NT2/D1 (cell line): Measurements from ENCODE around the gene CIP2A.

Experiments used
- DNase-seq: peaks from one replicate; pipeline ENCODE4 v3.0.0-alpha.2; 2011; ENCODE audit warnings: low read depth, low spot score
- H3K27me3 ChIP-seq: 2 replicates; pipeline ENCODE4 v1.6.0; 2011; ENCODE audit warnings: mild to moderate bottlenecking; ENCODE audit not compliant: insufficient read length, insufficient read depth
- H3K36me3 ChIP-seq: 2 replicates; pipeline ENCODE4 v1.6.1; 2011; ENCODE audit warnings: mild to moderate bottlenecking, low read length, mixed read lengths; ENCODE audit not compliant: insufficient read depth, insufficient read length
- H3K4me1 ChIP-seq: 2 replicates; pipeline ENCODE4 v1.5.1; 2011; ENCODE audit not compliant: insufficient read depth, insufficient read length
- H3K4me3 ChIP-seq: 2 replicates; pipeline ENCODE4 v1.5.1; 2011; ENCODE audit warnings: low read depth; ENCODE audit not compliant: insufficient read length
- H3K9ac ChIP-seq: 2 replicates; pipeline ENCODE4 v1.6.0; 2011; ENCODE audit warnings: low read depth; ENCODE audit not compliant: insufficient read length
- H3K9me3 ChIP-seq: 2 replicates; pipeline ENCODE4 v1.5.1; 2011; ENCODE audit warnings: mild to moderate bottlenecking, low read length; ENCODE audit not compliant: insufficient read depth
- SUZ12 ChIP-seq: IDR thresholded peaks from 2 replicates; pipeline ENCODE4 v1.6.1; 2011; ENCODE audit not compliant: insufficient read length, insufficient read depth; ENCODE audit errors: extremely low read depth
- YY1 ChIP-seq: IDR thresholded peaks from 2 replicates; pipeline ENCODE4 v1.6.1; 2011; ENCODE audit not compliant: insufficient read length, insufficient read depth
- ZNF274 ChIP-seq: IDR thresholded peaks from 2 replicates; pipeline ENCODE4 v1.6.1; 2011; ENCODE audit warnings: mild to moderate bottlenecking, low read depth, low read length

CIP2A gene

DNA sequence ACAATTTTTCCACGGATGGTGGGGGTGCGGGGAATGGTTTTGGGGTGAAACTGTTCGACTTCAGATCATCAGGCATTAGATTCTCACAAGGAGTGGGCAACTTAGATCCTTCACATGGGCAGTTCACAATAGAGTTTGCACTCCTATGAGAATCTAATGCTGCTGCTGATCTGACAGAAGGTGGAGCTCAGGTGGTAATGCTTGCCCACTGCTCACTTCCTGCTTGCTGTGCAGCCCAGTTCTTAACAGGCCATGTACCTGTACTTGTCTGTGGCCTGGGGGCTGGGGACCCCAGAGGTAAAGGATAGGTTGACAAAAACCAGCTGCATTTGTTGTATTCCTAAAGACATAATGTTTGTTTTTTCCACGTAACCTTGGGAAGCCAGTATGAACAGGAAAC, 16.3 kb upstream of the CIP2A start:
- H3K36me3 ChIP-seq, result peaks cover 4% of the 10 kb centered on the region
- H3K27me3 ChIP-seq, result no peaks in the 10 kb centered on the region
- DNase-seq, result no peak
- no peak overlapping the region for H3K4me3 ChIP-seq
- peaks cover 15% of the 10 kb centered on the region for H3K9me3 ChIP-seq
- no peaks in the 10 kb centered on the region for H3K4me1 ChIP-seq
- H3K9ac ChIP-seq, result no peak overlapping the region
- TF ChIP-seq ZNF274 (no peak), SUZ12 (no peak), YY1 (no peak)

DNA sequence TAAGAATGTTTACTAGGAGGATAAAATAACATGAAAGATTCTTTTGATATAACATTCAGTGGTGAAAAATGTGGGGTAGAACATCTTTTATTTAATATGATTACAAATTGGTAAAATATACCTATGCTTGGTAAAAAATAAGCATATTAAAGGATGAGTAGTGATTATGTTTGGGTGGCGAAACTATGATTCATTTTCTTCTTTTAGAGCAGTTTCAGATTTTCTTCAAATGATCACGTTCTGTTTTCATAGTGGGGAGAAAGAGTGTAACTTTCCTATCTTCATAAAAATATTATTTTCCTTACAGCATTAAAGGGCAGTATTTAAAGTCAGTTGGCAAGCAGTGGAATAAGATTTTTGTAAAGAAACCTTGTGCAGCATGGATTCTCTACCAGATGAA, 15.8 kb upstream of the CIP2A start:
- Histone ChIP-seq H3K4me1 (no peaks in the 10 kb centered on the region), H3K9me3 (peaks cover 17% of the 10 kb centered on the region), H3K36me3 (peaks cover 4% of the 10 kb centered on the region), H3K9ac (no peak overlapping the region), H3K4me3 (no peak overlapping the region), H3K27me3 (no peaks in the 10 kb centered on the region)
- DNase-seq, result no peak
- TF ChIP-seq YY1, result no peak
- no peak for TF ChIP-seq SUZ12

DNA sequence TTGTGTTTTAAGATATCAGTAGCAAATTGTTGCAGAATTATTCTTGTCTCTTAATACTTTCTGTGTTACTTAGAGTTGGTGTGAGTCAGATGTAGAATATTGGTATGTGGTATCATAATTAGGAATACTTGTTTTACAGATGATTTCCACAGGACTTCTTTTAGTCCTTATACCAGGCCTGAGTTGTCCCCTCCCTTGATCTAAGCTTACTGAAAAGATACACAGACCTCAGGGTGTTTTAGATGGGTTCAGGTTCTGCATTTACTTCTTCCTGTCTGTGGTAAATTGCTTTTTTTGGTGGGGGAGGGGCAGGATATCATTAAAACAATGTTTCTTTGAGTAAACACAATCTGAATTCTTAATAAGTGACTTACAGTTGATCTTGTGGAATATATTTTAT, 14.5 kb upstream of the CIP2A start:
- no peak for DNase-seq
- Histone ChIP-seq H3K4me1 (no peaks in the 10 kb centered on the region), H3K9me3 (peaks cover 17% of the 10 kb centered on the region), H3K9ac (no peak overlapping the region), H3K4me3 (no peak overlapping the region), H3K27me3 (no peaks in the 10 kb centered on the region), H3K36me3 (peaks cover under 1% of the 10 kb centered on the region)
- TF ChIP-seq ZNF274, result no peak
- no peak for TF ChIP-seq YY1
- no peak for TF ChIP-seq SUZ12

DNA sequence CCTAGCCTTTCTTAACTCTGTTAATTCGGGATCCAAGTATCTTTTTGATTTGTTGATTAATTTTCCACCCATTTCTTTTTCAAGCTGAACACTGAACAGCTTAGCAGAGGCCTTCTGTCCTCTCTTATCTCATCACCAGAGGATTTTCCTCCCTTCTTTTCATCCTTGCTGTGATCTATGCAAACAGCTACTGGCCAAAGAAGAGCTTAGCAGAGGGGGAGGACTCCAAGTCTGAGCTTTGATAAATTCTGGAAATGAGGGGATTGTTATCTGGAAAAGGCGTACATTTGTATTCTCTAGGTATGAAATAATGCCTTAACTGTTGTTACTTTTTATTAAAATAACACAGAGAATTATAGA, 13.7 kb upstream of the CIP2A start:
- DNase-seq, result no peak
- H3K4me1 ChIP-seq, result no peaks in the 10 kb centered on the region
- no peaks in the 10 kb centered on the region for H3K36me3 ChIP-seq
- peaks cover 17% of the 10 kb centered on the region for H3K9me3 ChIP-seq
- TF ChIP-seq SUZ12 (no peak), ZNF274 (no peak), YY1 (no peak)
- H3K4me3 ChIP-seq, result no peak overlapping the region
- H3K9ac ChIP-seq, result no peak overlapping the region
- no peaks in the 10 kb centered on the region for H3K27me3 ChIP-seq

DNA sequence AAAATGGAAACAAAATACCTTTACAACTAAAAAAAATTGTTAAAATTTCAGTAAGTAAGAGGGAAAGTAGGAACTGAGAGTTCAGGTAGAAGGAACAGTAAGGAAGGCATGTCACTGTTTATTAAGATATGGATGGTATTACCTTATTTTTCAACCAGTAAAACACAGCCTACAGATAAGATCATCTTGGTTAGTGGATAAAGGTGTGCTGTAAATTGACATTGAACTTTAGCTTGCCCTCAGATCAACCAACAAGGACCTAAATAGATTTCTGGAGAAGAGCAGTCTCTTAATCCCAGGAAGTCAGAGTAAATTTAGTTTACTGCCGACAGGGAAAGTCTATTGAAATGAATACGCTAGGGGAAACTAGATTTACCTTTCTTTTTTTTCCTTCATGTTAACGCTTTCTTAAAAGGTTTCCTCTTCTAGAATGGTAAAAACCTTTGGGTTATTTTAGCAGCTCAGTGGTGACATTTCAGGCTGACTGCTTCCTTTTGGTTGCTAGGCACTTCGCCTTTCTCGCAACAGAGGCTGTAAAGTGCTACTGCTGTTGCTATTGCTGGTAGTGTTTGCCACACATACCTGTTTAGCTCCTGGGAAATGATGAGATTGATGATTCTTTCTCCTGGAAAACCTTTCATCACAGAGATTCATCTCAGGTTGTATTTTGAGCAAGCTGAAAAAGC, 13.2 kb upstream of the CIP2A start:
- TF ChIP-seq ZNF274, result no peak
- TF ChIP-seq YY1, result no peak
- no peak for TF ChIP-seq SUZ12
- Histone ChIP-seq H3K9ac (no peak overlapping the region), H3K27me3 (no peaks in the 10 kb centered on the region), H3K36me3 (no peaks in the 10 kb centered on the region), H3K4me1 (no peaks in the 10 kb centered on the region), H3K4me3 (no peak overlapping the region), H3K9me3 (peaks cover 17% of the 10 kb centered on the region)
- DNase-seq, result no peak

DNA sequence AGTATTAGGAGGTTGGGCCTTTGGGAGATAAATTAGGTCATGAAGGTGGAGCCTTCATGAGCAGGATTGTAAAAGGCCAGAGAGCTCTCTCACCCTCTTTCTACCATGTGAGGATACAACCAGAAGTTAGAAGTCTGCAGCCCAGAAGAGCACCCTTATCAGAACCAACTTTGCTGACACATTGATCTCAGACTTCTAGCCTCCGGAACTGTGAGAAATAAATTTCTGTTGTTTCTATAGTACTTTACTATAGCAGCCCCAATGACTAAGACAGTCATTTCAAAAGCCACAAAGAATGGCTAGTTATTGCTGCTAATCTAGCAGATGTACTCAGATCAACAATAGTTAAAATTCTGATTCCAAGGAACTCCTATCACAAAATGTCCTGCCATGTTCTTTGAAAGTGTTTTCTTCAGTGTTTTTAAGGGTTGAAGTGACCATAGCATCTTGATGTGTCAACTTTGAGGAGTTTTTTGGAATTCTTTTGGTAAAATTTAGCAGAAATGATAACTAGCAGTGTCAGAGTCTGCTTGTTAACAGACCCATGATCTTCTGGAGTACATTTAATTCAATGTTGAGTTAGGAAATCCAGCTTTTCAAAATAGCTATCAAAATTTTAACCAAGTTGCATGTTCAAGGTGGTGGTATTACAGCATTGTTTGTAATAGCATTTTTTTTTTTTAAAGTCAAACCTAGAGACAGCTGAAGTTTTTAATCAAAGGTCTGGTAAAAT, 10.6 kb upstream of the CIP2A start:
- Histone ChIP-seq H3K4me1 (no peaks in the 10 kb centered on the region), H3K27me3 (no peaks in the 10 kb centered on the region), H3K4me3 (no peak overlapping the region), H3K9ac (no peak overlapping the region), H3K36me3 (no peaks in the 10 kb centered on the region), H3K9me3 (peaks cover 17% of the 10 kb centered on the region)
- TF ChIP-seq SUZ12 (no peak), ZNF274 (no peak), YY1 (no peak)
- no peak for DNase-seq

DNA sequence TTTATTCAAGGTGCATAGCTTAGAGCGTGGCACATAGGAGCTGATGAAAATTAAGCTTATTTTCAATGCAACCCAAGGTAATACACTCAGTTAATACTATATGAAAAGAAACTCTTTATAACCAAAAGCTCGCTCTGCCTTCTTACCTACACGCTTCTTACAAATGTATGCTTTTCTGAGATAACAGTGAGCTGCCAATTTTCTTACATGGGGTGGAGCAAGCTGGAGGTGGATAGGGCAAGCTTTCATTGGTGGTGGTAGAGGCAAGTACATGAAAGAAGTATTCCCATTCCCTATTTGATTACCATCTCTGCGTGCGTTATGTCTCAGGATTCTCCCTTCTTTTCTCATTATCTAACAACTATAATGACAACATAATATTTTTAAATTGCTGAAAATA, 9.1 kb upstream of the CIP2A start:
- TF ChIP-seq SUZ12 (no peak), ZNF274 (no peak), YY1 (no peak)
- Histone ChIP-seq H3K9ac (no peak overlapping the region), H3K4me3 (no peak overlapping the region), H3K36me3 (no peaks in the 10 kb centered on the region), H3K27me3 (no peaks in the 10 kb centered on the region), H3K4me1 (no peaks in the 10 kb centered on the region), H3K9me3 (peaks cover 17% of the 10 kb centered on the region)
- DNase-seq, result no peak
